Measurements from ENCODE around the gene CPT1C. TPM values are rescaled to one million over a fixed set of nuclear protein-coding genes. Genes with fewer than 3 reads are reported as not detected.
A peak's percentile ranks its signal among the peaks of the same experiment; 100 is the strongest.

CPT1C gene
- total and polyA plus RNA-seq, 2 of the 8 experiments (the other 6 are each of a cell fraction or from before 2014, with no cell fraction given): 79.6 to 91.8 TPM

- Histone ChIP-seq H3K14ac (ENCODE audit: insufficient read length) (no peak overlapping the region), H3K27me3 (replicated peaks in 1 of 4; ENCODE audit: control insufficient read depth in 3 of 4, extremely low read depth in 1 of 4, insufficient read depth in 3 of 4, low read length in 3 of 4) (no peaks in the 10 kb centered on the region), H4K5ac (ENCODE audit: insufficient read length, low read depth, low read length) (no peak overlapping the region), H3K9me3 (ENCODE audit: insufficient read depth in 2 of 2, low read depth in 1 of 2, low read length in 1 of 2) (no peaks in the 10 kb centered on the region), H3K56ac (replicated peaks; ENCODE audit: insufficient read length, low read depth, low read length) (no peak overlapping the region), H3K4me1 (replicated peaks in 1 of 4; ENCODE audit: control insufficient read depth in 3 of 4, insufficient read depth in 4 of 4, low read length in 3 of 4) (peaks cover 2 to 17% (median 11%) of the 10 kb centered on the region in 4 experiments), H2AK5ac (ENCODE audit: low read depth, low read length) (no peak overlapping the region), H4K20me1 (replicated peaks in 1 of 2; ENCODE audit: control insufficient read depth in 1 of 2, insufficient read depth in 2 of 2, low read length in 2 of 2) (peaks cover 24 to 37% of the 10 kb centered on the region in 2 experiments), H3K36me3 (ENCODE audit: control insufficient read depth in 2 of 4, insufficient read depth in 4 of 4, low read length in 3 of 4) (peaks cover 16 to 26% (median 21%) of the 10 kb centered on the region in 4 experiments), H4K91ac (replicated peaks; ENCODE audit: insufficient read length, low read length) (no peak overlapping the region), H3K23ac (ENCODE audit: insufficient read length) (no peak overlapping the region), H2BK20ac (ENCODE audit: low read length) (no peak overlapping the region), H2AFZ (ENCODE audit: low read length) (no peak overlapping the region), H4K8ac (ENCODE audit: extremely low read depth, insufficient read depth, low read length) (0 out of 2 replicates have a peak overlapping the region, but pooled peaks have one; percentile 45), H3K79me2 (ENCODE audit: control insufficient read depth in 1 of 2, insufficient read depth in 2 of 2, low read length in 2 of 2) (peaks cover 17 to 50% of the 10 kb centered on the region in 2 experiments), H3K9ac (replicated peaks in 1 of 4; ENCODE audit: extremely low read depth in 1 of 4, low read depth in 3 of 4, low read length in 3 of 4) (no peak overlapping the region), H2BK120ac (replicated peaks; ENCODE audit: low read depth, low read length) (no peak overlapping the region), H3K4me3 (ENCODE audit: extremely low read depth in 1 of 4, insufficient read depth in 2 of 4, low read depth in 3 of 4, low read length in 4 of 4) (peak overlapping the region in 1 of 4 experiments; percentile 45; a peak in 2 of 8 replicates), H3K23me2 (ENCODE audit: low read depth, low read length) (peaks cover 4% of the 10 kb centered on the region), H2BK15ac (ENCODE audit: low read length) (no peak overlapping the region), H3K4me2 (ENCODE audit: insufficient read depth in 1 of 2, low read depth in 2 of 2, low read length in 2 of 2) (peak overlapping the region; percentile 58 to 60; a peak in 3 of 4 replicates), H2BK12ac (ENCODE audit: low read depth, low read length) (no peak overlapping the region), H3K79me1 (ENCODE audit: low read depth, low read length) (peaks cover 9% of the 10 kb centered on the region), H2BK5ac (ENCODE audit: low read depth, low read length) (no peak overlapping the region), H3K27ac (ENCODE audit: low read depth, low read length) (no peak overlapping the region), H3K4ac (replicated peaks; ENCODE audit: insufficient read length, low read depth, low read length) (no peak overlapping the region), H3K18ac (ENCODE audit: extremely low read depth, low read length) (no peak overlapping the region)
- CTCF ChIA-PET (ENCODE audit: partially characterized antibody): interaction anchor here (0.7 to 3.2 kb wide), 14 partner anchors 8 to 1507 kb away, joined by 3 to 23 read pairs (median 4); partner anchors contain the start of genes ADM5, BCL2L12, CPT1C and IRF3
- DNase-seq (ENCODE audit: low read depth in 1 of 2, low spot score in 2 of 2) (no peak), FAIRE-seq (no peak)
- POLR2A ChIA-PET (ENCODE audit: partially characterized antibody): interaction anchor here (0.6 to 14.5 kb wide), 17 partner anchors 11 to 208 kb away, joined by 3 to 275 read pairs (median 4); partner anchors contain the start of genes ADM5, BCL2L12, CPT1C and IRF3
- TF ChIP-seq POLR2A (IDR thresholded peaks at IDR 0.05; ENCODE audit: control extremely low read depth in 1 of 2, low read depth in 2 of 2, low read length in 2 of 2): 0 out of 3 replicates have a peak, but pooled peaks of 1 of the 2 experiments have one; percentile 19
- TF ChIP-seq CHD1 (IDR thresholded peaks at IDR 0.05; ENCODE audit: low read depth, low read length): no peak
- no peak for TF ChIP-seq SP1 (IDR thresholded peaks at IDR 0.05; ENCODE audit: low read depth, low read length)
- 81% methylated on average over 12 of the region's 12 CpGs; no CpG with 5 or more reads in 1 of the 2 experiments for WGBS, 2 experiments (ENCODE audit: extremely low coverage in 1 of 2, insufficient coverage in 1 of 2, insufficient read length in 1 of 2, insufficient replicate concordance in 2 of 2, low coverage in 1 of 2, low lambda C conversion rate in 2 of 2, missing lambda C conversion rate in 1 of 2)
Measured at GRCh38 chr19:49678985-49679770, 11.7 kb upstream of the CPT1C start.

All from H1 (cell line).